K562 (cell line): ENCODE data around the gene OPRL1. TPM values are rescaled to one million over a fixed set of nuclear protein-coding genes. Genes with fewer than 3 reads are reported as not detected.
A peak's percentile ranks its signal among the peaks of the same experiment; 100 is the strongest.

ENCODE experiments used
- ATAC-seq: fragments of 200-7000 bp; cut with Tn5 transposase; 3 replicates; pipeline ENCODE4 v1.9.1; 2020; ENCODE audit warnings: moderate library complexity
- BruUV-seq: library from RNA; stranded (reverse); fragments of 400-500 nt; replicated peaks from 2 replicates; lab custom pipeline; 2021; lab: Mats Ljungman, UMichigan
- CTCF ChIA-PET: fragments of 300-600 bp; formaldehyde crosslinking; extraction: SDS; loops from one replicate; lab custom pipeline; 2021; ENCODE audit warnings: low intra/inter-chr PET ratio; lab: Yijun Ruan, JAX
- POLR2A ChIA-PET: fragments of 300-600, 350-650 bp; sonication (Branson Sonifier 250); formaldehyde crosslinking; extraction: SDS; loops from one replicate; lab custom pipeline; 2021; ENCODE audit warnings: antibody characterized with exemption, inconsistent platforms; lab: Yijun Ruan, JAX
- DNase-seq, 4 experiments: peaks; one replicate each; pipeline versions ENCODE4 v3.0.0 to v3.0.0-alpha.2; 2011 to 2018; ENCODE audit warnings: low spot score in 3 of 4, mixed read lengths in 3 of 4; ENCODE audit errors: extremely low read depth in 1 of 4
- FAIRE-seq: peaks from 2 replicates; lab custom pipeline; 2011; peaks lifted over from hg19 to GRCh38; lab: Jason Lieb, UNC
- H2AFZ ChIP-seq: 2 replicates; pipeline ENCODE4 v1.6.0; 2011; ENCODE audit warnings: low read depth, low read length, control low read depth, inconsistent platforms
- H3K27ac ChIP-seq: fragments of 200-600 bp; 3 replicates; pipeline ENCODE4 v1.8.0; 2011; ENCODE audit warnings: low read depth, mild to moderate bottlenecking, control low read depth, inconsistent platforms, low read length, moderate library complexity, mixed read lengths; ENCODE audit errors: extremely low read depth
- H3K27me3 ChIP-seq, 2 experiments: fragments of 300-600 bp in 1 of 2; 2 replicates in 1 of 2; 3 replicates in 1 of 2; pipeline versions ENCODE4 v1.6.0 to v1.8.0; 2011; ENCODE audit warnings: inconsistent platforms in 2 of 2, low read length in 2 of 2, mild to moderate bottlenecking in 1 of 2, mixed read lengths in 1 of 2, moderate library complexity in 1 of 2; ENCODE audit not compliant: control insufficient read depth in 2 of 2, insufficient read depth in 2 of 2
- H3K36me3 ChIP-seq: fragments of 300-600 bp; 3 replicates; pipeline ENCODE4 v1.8.0; 2011; ENCODE audit warnings: mild to moderate bottlenecking, low read length, inconsistent platforms; ENCODE audit not compliant: control insufficient read depth, insufficient read depth
- H3K4me1 ChIP-seq, 2 experiments: fragments of 200-600 bp in 1 of 2; replicated peaks in 1 of 2; 2 replicates in 1 of 2; 3 replicates in 1 of 2; pipeline versions ENCODE4 v1.5.1 to v1.8.0; 2011; ENCODE audit warnings: inconsistent platforms in 2 of 2, low read length in 2 of 2, mild to moderate bottlenecking in 1 of 2, mixed read lengths in 1 of 2, moderate library complexity in 1 of 2; ENCODE audit not compliant: control insufficient read depth in 2 of 2, insufficient read depth in 2 of 2
- H3K4me2 ChIP-seq: 2 replicates; pipeline ENCODE4 v1.6.1; 2011; ENCODE audit warnings: low read length, control low read depth, inconsistent platforms, mixed read lengths; ENCODE audit not compliant: insufficient read depth
- H3K4me3 ChIP-seq: fragments of 200-600 bp; sonication (generic), shearing (Covaris generic); 2 replicates; pipeline ENCODE4 v1.5.1; 2016; ENCODE audit warnings: control low read depth, inconsistent platforms
- H3K79me2 ChIP-seq: fragments of 200-600 bp; 3 replicates; pipeline ENCODE4 v1.8.0; 2011; ENCODE audit warnings: low read length, inconsistent platforms; ENCODE audit not compliant: control insufficient read depth, insufficient read depth
- H3K9ac ChIP-seq, 2 experiments: 2 replicates each; pipeline versions ENCODE4 v1.6.0 to v1.6.1; 2011; ENCODE audit warnings: low read depth in 2 of 2, low read length in 2 of 2, control low read depth in 1 of 2, inconsistent platforms in 1 of 2, mild to moderate bottlenecking in 1 of 2, mixed read lengths in 1 of 2; ENCODE audit not compliant: insufficient read depth in 1 of 2
- H3K9me1 ChIP-seq: one replicate; pipeline ENCODE4 v1.6.0; 2011; ENCODE audit warnings: inconsistent platforms, mild to moderate bottlenecking, low read length, moderate library complexity; ENCODE audit not compliant: control insufficient read depth, insufficient read depth
- H3K9me3 ChIP-seq: replicated peaks from 2 replicates; pipeline ENCODE4 v1.5.1; 2011; ENCODE audit warnings: low read depth, low read length, inconsistent platforms; ENCODE audit not compliant: control insufficient read depth, insufficient read depth
- H4K20me1 ChIP-seq: replicated peaks from 2 replicates; pipeline ENCODE4 v1.6.1; 2011; ENCODE audit warnings: low read length, inconsistent platforms, mixed read lengths; ENCODE audit not compliant: control insufficient read depth, insufficient read depth
- HDAC2 ChIP-seq: fragments of 450-650 bp; IDR thresholded peaks from 2 replicates; pipeline ENCODE4 v1.6.1; 2016; ENCODE audit warnings: mild to moderate bottlenecking
- HDAC6 ChIP-seq: IDR thresholded peaks from 2 replicates; pipeline ENCODE4 v1.6.1; 2012; ENCODE audit warnings: low read depth, mild to moderate bottlenecking, control low read depth, inconsistent platforms, low read length, moderate library complexity
- JUN ChIP-seq, 2 experiments: sonication (generic) in 1 of 2; formaldehyde crosslinking in 1 of 2; IDR thresholded peaks; 2 replicates each; pipeline versions ENCODE4 v1.6.1 to v1.8.0; 2012 to 2022; ENCODE audit warnings: borderline replicate concordance in 2 of 2, mild to moderate bottlenecking in 2 of 2, improper control_type of control experiment in 1 of 2, low read depth in 1 of 2, low read length in 1 of 2, missing genetic modification reagents in 1 of 2
- LEF1 ChIP-seq: fragments of 450-650 bp; IDR thresholded peaks from 2 replicates; pipeline ENCODE4 v1.6.1; 2016; ENCODE audit warnings: mild to moderate bottlenecking
- MBD2 ChIP-seq: sonication (generic); IDR thresholded peaks from 2 replicates; pipeline ENCODE4 v1.6.1; 2016; ENCODE audit warnings: low read depth, borderline replicate concordance
- NCOA6 ChIP-seq: fragments of 450-650 bp; IDR thresholded peaks from 2 replicates; pipeline ENCODE4 v1.6.1; 2017; ENCODE audit warnings: mild to moderate bottlenecking
- NFXL1 ChIP-seq: fragments of 450-650 bp; formaldehyde crosslinking; IDR thresholded peaks from 2 replicates; pipeline ENCODE4 v1.4.0; 2021; ENCODE audit warnings: mild to moderate bottlenecking
- TGIF2 ChIP-seq: sonication (generic); formaldehyde crosslinking; IDR thresholded peaks from 2 replicates; pipeline ENCODE4 v1.8.1; 2022; ENCODE audit warnings: mild to moderate bottlenecking, missing genetic modification reagents, moderate library complexity
- ZNF184 ChIP-seq: sonication (generic); formaldehyde crosslinking; IDR thresholded peaks from 2 replicates; pipeline ENCODE4 v1.5.0; 2020; ENCODE audit warnings: missing genetic modification reagents
- ZNF212 ChIP-seq: fragments of 450-650 bp; formaldehyde crosslinking; IDR thresholded peaks from 2 replicates; pipeline ENCODE4 v1.4.0; 2020; ENCODE audit warnings: mild to moderate bottlenecking
- ZNF431 ChIP-seq: sonication (generic); formaldehyde crosslinking; IDR thresholded peaks from 2 replicates; pipeline ENCODE4 v1.8.0; 2022; ENCODE audit warnings: mild to moderate bottlenecking, missing genetic modification reagents
- WGBS: fragments of 100-300 bp; shearing (Covaris generic); methylation state at CpG from one replicate; pipeline ENCODE4 v1.1.6; 2016; ENCODE audit warnings: low coverage, mixed read lengths; ENCODE audit not compliant: insufficient coverage; ENCODE audit errors: missing lambda C conversion rate; 5-methylcytosine and 5-hydroxymethylcytosine counted together
- in situ Hi-C: fragments of 300-500 bp; cut with MboI; formaldehyde crosslinking; loops from 4 replicates; pipeline ENCODE4 v1.15.0; 2018; ENCODE audit warnings: inconsistent platforms, mixed read lengths
- intact Hi-C: fragments of 100-400 bp; cut with micrococcal nuclease; formaldehyde crosslinking; loops from 2 replicates; pipeline ENCODE4 v1.14.2; 2022
- polyA plus RNA-seq, 8 experiments: library from polyadenylated mRNA; depleted of rRNA in 4 of 8; stranded (reverse) in 5 of 8; unstranded in 3 of 8; fragments of >200 nt; fragmentation: Nextera tagmentation in 2 of 8; fragmentation: Illumina TruSeq in 1 of 8; extraction: Ambion mirVana in 2 of 8; extraction: Trizol in 1 of 8; gene quantifications; 2 replicates each; pipeline versions ENCODE4 v1.2.1 to v1.2.3, GENCODE V29; 2011 to 2014; ENCODE audit warnings: inconsistent platforms in 1 of 8, missing spikeins in 1 of 8
- total RNA-seq, 7 experiments: library from RNA; depleted of rRNA in 6 of 7; stranded (reverse); fragments of >200 nt in 6 of 7; fragmentation: Illumina TruSeq in 2 of 7; extraction: Trizol in 2 of 7; gene quantifications; 2 replicates each; pipeline versions ENCODE4 v1.2.1 to v1.2.3, GENCODE V29; 2011 to 2021; ENCODE audit warnings: low replicate concordance in 1 of 7
- TF ChIP-seq, protein P1 (sequence below): fragments of 450-650 bp; formaldehyde crosslinking; IDR thresholded peaks from 2 replicates; pipeline ENCODE4 v1.4.0; 2020; ENCODE audit warnings: mild to moderate bottlenecking
- TF ChIP-seq, protein P2 (sequence below): fragments of 250-450 bp; sonication (Bioruptor Pico); IDR thresholded peaks from 2 replicates; pipeline ENCODE4 v1.8.0; 2021; ENCODE audit warnings: borderline replicate concordance, mild to moderate bottlenecking, moderate library complexity; ENCODE audit not compliant: poor library complexity, severe bottlenecking
- TF ChIP-seq, protein P3 (sequence below): IDR thresholded peaks from 2 replicates; pipeline ENCODE4 v1.6.1; 2014; ENCODE audit warnings: antibody characterized with exemption
- TF ChIP-seq, protein P4 (sequence below): sonication (generic); formaldehyde crosslinking; IDR thresholded peaks from 2 replicates; pipeline ENCODE4 v1.5.0; 2020; ENCODE audit warnings: missing genetic modification reagents

Gene OPRL1
- total and polyA plus RNA-seq, 9 of the 15 experiments (the other 6 are each of a cell fraction or from before 2014, with no cell fraction given), result 0.06 to 0.33 (median 0.11) TPM; not detected in 2

DNA sequence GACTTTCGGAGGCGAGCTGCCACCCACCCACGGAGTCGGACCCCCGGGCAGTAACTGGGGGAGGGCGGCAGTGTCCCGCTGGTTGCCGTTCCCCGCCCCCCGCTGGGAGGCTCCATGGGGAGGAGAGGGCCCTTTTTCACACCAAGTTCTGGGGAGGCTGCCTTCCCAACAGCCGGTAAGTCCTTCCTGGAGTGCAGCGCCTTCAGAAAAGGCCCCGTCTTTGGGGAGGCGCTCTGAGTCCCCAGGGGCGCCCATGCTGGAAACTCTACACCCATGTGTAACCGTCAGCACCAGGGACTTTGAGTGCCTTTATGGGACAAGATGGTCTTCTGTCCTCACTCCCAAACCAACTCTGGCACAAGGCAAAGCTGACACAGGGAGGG is 30.0 kb upstream of the OPRL1 start:
- Histone ChIP-seq H3K9me3 (no peaks in the 10 kb centered on the region), H3K4me2 (peak overlapping the region; percentile 82), H4K20me1 (no peaks in the 10 kb centered on the region), H3K27ac (peak overlapping the region; percentile 85), H3K4me3 (peak overlapping the region; percentile 48), H3K9ac (peak overlapping the region; percentile 68 to 88), H3K4me1 (peaks cover 39 to 88% of the 10 kb centered on the region in 2 experiments), H3K79me2 (peaks cover 12% of the 10 kb centered on the region), H2AFZ (peak overlapping the region; percentile 92), H3K36me3 (peaks cover 12% of the 10 kb centered on the region; the same call in 1 of the 3 replicates), H3K9me1 (no peaks in the 10 kb centered on the region), H3K27me3 (no peaks in the 10 kb centered on the region)
- DNase-seq (peak in 2 of 4 experiments; percentile 71 to 77), FAIRE-seq (peak; percentile 58), ATAC-seq (peak; percentile 33)
- intact Hi-C loops (loop anchor here (5.0 kb wide), 1 partner anchor 73 kb away; the partner anchor contains the start of gene SAMD10), in situ Hi-C loops (no loop called here)
- CTCF ChIA-PET, result no interaction called here
- no TSS peak for BruUV-seq
- 5% methylated on average over 14 of the region's 16 CpGs for WGBS
- POLR2A ChIA-PET, result interaction anchor here (0.6 to 2.5 kb wide), 4 partner anchors 11 to 19 kb away, joined by 3 to 14 read pairs (median 4); no protein-coding TSS in a partner anchor
- TF ChIP-seq HDAC6 (no peak), ZNF184 (no peak), ZNF431 (CRISPR knock-in tag) (no peak), MBD2 (no peak), JUN (IDR thresholded peaks at IDR 0.05; ENCODE audit: borderline replicate concordance, low read depth, low read length) (no peak), JUN (CRISPR knock-in tag; IDR thresholded peaks at IDR 0.05; ENCODE audit: borderline replicate concordance) (no peak), ZNF212 (no peak), HDAC2 (no peak), LEF1 (0 out of 2 replicates have a peak, but pooled peaks have one; percentile 25), NCOA6 (no peak), NFXL1 (CRISPR knock-in tag) (no peak), TGIF2 (CRISPR knock-in tag) (no peak)
- TF ChIP-seq, protein P1, sequence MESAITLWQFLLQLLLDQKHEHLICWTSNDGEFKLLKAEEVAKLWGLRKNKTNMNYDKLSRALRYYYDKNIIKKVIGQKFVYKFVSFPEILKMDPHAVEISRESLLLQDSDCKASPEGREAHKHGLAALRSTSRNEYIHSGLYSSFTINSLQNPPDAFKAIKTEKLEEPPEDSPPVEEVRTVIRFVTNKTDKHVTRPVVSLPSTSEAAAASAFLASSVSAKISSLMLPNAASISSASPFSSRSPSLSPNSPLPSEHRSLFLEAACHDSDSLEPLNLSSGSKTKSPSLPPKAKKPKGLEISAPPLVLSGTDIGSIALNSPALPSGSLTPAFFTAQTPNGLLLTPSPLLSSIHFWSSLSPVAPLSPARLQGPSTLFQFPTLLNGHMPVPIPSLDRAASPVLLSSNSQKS (CRISPR knock-in tag), result no peak
- TF ChIP-seq, protein P2, sequence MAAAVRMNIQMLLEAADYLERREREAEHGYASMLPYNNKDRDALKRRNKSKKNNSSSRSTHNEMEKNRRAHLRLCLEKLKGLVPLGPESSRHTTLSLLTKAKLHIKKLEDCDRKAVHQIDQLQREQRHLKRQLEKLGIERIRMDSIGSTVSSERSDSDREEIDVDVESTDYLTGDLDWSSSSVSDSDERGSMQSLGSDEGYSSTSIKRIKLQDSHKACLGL (CRISPR knock-in tag), result no peak
- TF ChIP-seq, protein P3, sequence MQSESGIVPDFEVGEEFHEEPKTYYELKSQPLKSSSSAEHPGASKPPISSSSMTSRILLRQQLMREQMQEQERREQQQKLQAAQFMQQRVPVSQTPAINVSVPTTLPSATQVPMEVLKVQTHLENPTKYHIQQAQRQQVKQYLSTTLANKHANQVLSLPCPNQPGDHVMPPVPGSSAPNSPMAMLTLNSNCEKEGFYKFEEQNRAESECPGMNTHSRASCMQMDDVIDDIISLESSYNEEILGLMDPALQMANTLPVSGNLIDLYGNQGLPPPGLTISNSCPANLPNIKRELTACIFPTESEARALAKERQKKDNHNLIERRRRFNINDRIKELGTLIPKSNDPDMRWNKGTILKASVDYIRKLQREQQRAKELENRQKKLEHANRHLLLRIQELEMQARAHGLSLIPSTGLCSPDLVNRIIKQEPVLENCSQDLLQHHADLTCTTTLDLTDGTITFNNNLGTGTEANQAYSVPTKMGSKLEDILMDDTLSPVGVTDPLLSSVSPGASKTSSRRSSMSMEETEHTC, result no peak
- TF ChIP-seq, protein P4, sequence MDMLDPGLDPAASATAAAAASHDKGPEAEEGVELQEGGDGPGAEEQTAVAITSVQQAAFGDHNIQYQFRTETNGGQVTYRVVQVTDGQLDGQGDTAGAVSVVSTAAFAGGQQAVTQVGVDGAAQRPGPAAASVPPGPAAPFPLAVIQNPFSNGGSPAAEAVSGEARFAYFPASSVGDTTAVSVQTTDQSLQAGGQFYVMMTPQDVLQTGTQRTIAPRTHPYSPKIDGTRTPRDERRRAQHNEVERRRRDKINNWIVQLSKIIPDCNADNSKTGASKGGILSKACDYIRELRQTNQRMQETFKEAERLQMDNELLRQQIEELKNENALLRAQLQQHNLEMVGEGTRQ, result no peak
